ENCODE data around the gene INPP4B.
A peak's percentile ranks its signal among the peaks of the same experiment; 100 is the strongest.
"Not testable (repeated sequence)": the region's sequence is repeated elsewhere in the genome, so short reads cannot be mapped to it uniquely, and the experiment has no call there.

INPP4B gene

GRCh38 chr4:142539796-142540482, 306.2 kb downstream of the INPP4B start:
- DNase-seq: no peak

- DNase-seq: no peak
These were observed 311.1 kb downstream of the INPP4B start for GRCh38 chr4:142535009-142535408.

GRCh38 chr4:142532054-142532453, 314.0 kb downstream of the INPP4B start:
- DNase-seq: no peak

GRCh38 chr4:142530728-142531127, 315.4 kb downstream of the INPP4B start:
- DNase-seq: no peak

GRCh38 chr4:142528433-142528832, 317.7 kb downstream of the INPP4B start:
- no peak for DNase-seq

GRCh38 chr4:142523111-142523510, 323.0 kb downstream of the INPP4B start:
- no peak for DNase-seq

GRCh38 chr4:142519342-142519741, 326.8 kb downstream of the INPP4B start:
- DNase-seq: no peak

GRCh38 chr4:142516686-142517526, 329.2 kb downstream of the INPP4B start:
- DNase-seq: no peak

- DNase-seq: no peak
These were observed 333.9 kb downstream of the INPP4B start for GRCh38 chr4:142512161-142512560.

- DNase-seq: no peak
These were observed 336.2 kb downstream of the INPP4B start for GRCh38 chr4:142509881-142510280.

GRCh38 chr4:142509381-142509780, 336.7 kb downstream of the INPP4B start:
- DNase-seq: not testable (repeated sequence)

- no peak for DNase-seq
These were observed 345.1 kb downstream of the INPP4B start for GRCh38 chr4:142500966-142501365.

GRCh38 chr4:142497606-142498005, 348.5 kb downstream of the INPP4B start:
- no peak for DNase-seq

- no peak for DNase-seq
These were observed 352.6 kb downstream of the INPP4B start for GRCh38 chr4:142493255-142494110.

GRCh38 chr4:142485452-142485851, 360.6 kb downstream of the INPP4B start:
- DNase-seq: no peak

- DNase-seq: no peak
These were observed 365.9 kb downstream of the INPP4B start for GRCh38 chr4:142480244-142480643.

- no peak for DNase-seq
These were observed 370.4 kb downstream of the INPP4B start for GRCh38 chr4:142475663-142476062.

GRCh38 chr4:142474398-142475087, 371.6 kb downstream of the INPP4B start:
- DNase-seq: peak in 1 of 2 donors; percentile 28

GRCh38 chr4:142473960-142474338, 372.2 kb downstream of the INPP4B start:
- no peak for DNase-seq

- no peak for DNase-seq
These were observed 372.7 kb downstream of the INPP4B start for GRCh38 chr4:142473218-142473959.

GRCh38 chr4:142467088-142467487, 379.0 kb downstream of the INPP4B start:
- DNase-seq: no peak

- DNase-seq: no peak
These were observed 380.6 kb downstream of the INPP4B start for GRCh38 chr4:142465526-142465925.
